GM21529 (cell line): ENCODE data around the gene HDAC4.

Experiments used
- ATAC-seq: cut with Tn5 transposase; IDR thresholded peaks from one replicate; pipeline ENCODE4 v1.9.1; 2021; ENCODE audit not compliant: unreplicated experiment

HDAC4 gene

DNA sequence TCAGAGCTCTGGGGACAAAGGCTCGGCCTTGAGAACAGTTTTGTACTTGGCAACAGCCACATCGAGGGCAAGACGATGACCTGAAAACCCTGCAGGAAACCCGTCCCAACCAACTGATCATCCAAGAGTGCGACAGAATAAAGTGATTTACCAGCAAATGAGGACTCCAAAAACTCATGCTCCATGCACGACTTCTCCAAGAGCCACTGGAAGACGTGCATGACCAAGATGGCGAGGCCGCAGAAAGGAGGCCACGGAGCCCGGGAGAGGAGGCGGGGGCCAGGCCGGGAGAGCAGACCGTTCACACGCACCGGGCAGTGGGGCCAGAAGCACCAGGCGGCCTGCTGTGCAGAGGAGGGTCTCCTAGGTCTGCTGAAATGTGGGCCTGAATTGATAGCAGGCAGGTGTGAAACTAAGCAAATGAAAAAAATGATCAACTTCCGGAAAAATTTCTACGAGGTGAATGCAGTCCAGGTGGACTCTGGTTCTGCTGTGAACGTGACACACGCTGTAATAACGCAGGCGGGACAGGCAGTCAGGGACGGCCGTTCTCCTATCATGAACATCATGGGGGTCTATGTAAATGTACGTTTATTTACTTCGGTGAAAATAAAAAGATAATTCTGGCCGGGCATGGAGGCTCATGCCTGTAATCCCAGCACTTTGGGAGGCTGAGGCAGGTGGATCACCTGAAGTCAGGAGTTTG, 252.2 kb downstream of the HDAC4 start:
- no peak for ATAC-seq

- no peak for ATAC-seq
Observed at GRCh38 chr2:239147376-239147775, 253.4 kb downstream of the HDAC4 start.

- ATAC-seq = no peak
Observed at GRCh38 chr2:239146741-239147181, 254.1 kb downstream of the HDAC4 start.

DNA sequence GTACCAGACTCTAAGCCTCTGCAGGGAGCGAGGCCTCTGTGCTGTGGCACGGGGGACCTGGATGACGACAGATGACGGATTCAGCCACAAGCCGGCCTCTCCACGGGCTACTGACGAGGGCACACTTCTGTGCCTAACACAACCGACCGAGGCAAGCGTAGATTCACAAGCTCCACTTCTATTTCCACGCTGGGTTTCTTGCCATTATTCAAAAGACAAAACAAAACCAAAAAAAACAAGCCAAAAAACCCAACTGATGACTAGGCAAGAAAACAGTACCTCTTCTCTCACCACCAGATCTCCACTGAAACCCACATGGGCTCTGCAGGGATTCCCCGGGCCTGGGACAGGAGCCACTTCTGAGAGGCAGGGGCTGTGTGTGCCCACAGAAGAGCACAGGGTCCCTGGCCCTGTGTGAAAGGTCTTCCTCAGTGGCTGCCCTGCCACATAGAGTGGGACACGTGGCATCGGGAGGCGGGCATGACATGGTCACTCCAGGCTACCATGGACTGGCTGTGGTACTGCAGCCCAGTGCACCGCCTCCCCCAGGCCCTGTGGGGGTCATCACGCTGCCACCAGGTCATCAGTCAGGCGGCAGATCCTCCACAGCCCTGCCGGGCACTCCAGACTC, 254.7 kb downstream of the HDAC4 start:
- peak; percentile 50 for ATAC-seq

DNA sequence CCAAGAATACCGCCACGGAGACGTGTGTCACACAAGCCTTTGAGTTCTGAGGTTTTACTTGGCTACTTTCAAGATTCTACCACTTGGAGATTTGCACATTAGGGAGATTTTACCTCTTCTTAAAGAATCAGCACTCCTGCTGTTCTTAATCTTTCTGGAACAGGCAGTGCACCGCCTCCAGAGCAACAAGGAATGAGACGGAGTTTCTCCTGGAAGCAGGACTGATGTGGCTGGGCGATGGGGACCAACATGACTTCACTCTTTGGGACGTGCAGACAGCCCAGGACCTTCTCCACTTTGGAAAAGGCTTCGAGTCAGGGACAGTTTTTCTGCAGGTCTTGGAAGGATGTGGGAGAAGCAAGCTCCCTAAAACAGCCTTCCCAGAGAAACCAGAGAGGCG, 255.2 kb downstream of the HDAC4 start:
- no peak for ATAC-seq

DNA sequence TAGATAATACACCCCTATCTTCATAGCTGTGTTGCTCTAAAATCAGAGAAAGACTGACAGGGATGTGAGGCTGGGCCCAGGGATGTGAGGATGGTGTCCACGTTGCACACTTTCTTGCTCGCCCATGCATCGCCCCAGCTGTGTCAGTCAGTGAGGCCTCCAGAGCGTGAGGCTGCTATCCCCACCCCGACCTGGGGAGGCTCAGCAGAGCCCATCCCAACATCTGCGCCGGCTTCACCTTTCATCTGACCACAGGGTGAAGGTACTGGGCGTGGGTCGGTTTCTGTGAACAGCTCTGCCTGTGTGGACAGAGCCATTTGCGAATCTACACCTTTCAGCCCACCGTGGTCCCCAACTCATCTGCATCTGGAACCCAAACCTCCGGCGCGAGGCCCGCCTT, 255.7 kb downstream of the HDAC4 start:
- ATAC-seq = no peak

GRCh38 chr2:239144713-239144999, 256.2 kb downstream of the HDAC4 start:
- no peak for ATAC-seq

- no peak for ATAC-seq
Observed at GRCh38 chr2:239143858-239144712, 256.7 kb downstream of the HDAC4 start.

- ATAC-seq = no peak
Observed at GRCh38 chr2:239142806-239143205, 258.0 kb downstream of the HDAC4 start.

DNA sequence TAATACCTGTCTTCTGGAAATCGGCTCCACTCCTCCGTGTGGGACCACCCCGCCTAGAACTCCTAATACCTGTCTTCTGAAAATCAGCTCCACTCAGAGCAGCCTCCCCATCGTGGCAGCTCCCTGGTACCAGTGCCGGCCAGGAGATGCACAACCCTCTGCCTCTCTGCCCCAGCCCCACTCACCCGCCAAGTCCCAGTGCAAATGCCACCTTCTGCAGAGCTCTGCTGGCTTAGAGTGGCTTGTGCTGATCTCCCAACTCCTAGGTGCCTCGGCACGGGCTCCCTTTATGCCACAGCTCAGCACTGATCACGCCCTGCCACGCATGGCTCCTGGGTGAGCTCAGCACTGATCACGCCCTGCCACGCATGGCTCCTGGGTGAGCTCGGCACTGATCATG, 258.5 kb downstream of the HDAC4 start:
- ATAC-seq = no peak

- no peak for ATAC-seq
Observed at GRCh38 chr2:239141021-239141760, 259.6 kb downstream of the HDAC4 start.

- no peak for ATAC-seq
Observed at GRCh38 chr2:239140346-239141020, 260.3 kb downstream of the HDAC4 start.

- no peak for ATAC-seq
Observed at GRCh38 chr2:239139566-239139965, 261.3 kb downstream of the HDAC4 start.

DNA sequence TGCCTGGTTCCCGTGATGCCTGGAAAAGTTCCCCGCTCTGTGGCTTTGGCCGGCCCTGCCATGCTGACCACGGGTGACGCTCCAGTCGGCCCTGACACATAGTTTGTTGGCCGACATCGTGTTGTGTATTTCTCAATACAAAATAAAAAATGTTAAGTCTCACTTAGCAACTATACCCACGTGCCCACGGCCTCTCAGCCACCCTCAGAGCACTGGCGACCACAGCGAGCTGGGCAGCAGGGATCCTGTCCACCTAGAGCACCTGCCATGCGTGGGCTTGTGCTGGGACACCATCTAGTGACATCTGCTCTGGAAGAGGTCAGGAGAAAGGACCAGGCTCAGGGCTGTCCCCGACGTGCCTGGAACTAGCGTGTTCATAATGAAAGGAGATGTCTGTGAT, 261.7 kb downstream of the HDAC4 start:
- ATAC-seq = no peak

DNA sequence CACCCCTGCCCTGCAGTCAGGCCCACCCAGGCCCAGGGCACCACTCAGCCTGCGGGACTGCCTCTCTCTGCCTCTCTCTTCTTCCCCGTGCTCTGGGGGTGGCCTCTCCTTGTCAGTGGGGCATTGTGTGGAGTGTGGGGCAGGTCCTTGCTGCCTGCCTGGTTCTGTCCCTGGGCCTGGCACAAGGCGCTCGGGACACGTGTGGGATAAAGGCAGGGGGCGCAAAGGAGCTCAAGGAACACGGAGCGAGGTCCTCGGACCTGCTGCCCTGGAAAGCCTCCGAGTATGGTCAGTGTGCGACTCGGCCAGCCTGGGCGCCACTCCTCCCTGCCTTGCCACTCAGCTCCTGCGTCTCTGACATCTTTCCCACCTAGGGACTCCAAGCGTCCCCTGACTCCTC, 262.2 kb downstream of the HDAC4 start:
- ATAC-seq = no peak

GRCh38 chr2:239137898-239138283, 262.9 kb downstream of the HDAC4 start:
- no peak for ATAC-seq

GRCh38 chr2:239137165-239137897, 263.5 kb downstream of the HDAC4 start:
- no peak for ATAC-seq

DNA sequence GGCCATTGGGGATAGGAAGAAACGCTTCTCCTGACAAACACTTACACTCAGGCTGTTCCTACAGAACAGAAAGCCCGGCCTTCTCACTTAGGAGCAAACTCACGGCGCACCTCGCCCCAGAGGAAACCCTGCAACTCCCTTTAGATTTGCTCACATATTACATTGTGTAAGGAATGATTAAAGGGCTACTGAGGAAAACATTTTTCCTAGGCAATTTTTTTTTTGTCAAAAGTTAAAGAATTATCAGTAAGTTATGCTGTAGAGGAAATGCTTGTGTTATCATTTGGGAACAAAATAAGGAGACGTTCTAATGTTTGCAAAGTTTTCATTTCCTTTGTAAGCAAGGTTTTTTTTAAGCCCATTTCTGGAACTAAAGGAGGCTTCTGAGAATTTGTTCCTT, 264.1 kb downstream of the HDAC4 start:
- ATAC-seq = no peak

DNA sequence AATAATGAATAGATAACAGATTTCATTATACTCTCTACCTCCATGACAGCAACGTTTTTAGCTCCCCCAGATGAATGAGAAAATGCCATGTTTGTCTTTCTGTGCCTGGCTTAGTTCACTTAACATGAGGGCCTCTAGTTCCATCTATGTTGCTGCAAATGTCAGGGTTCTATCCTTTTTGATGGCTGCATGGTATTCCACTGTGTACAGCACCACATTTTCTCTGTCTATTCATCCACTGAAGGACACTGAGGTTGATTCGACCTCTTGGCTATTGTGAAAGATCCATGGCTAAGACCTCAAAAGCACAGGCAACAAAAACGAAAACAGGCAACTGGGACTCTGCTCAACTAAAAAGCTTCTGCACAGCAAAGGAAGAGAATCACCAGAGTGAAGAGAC, 264.6 kb downstream of the HDAC4 start:
- no peak for ATAC-seq

DNA sequence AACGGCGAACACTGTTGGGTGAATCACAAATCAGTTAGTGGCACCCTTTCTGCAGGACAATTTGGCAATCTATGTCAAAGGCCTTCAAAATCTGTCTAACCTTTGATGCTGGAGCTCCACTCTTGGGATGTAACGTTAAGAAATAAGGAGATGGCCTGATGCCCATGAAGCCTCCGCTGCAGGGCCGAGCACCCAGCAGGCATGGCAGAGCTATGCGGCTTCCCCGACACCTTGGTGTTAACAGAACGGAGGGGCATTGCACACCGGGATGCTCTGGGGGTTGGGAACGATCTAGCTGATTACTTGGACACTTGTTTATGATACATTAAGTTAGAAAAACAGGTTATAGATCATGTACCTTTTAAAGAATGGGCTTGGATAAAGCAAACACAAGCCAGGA, 265.3 kb downstream of the HDAC4 start:
- ATAC-seq = no peak
